HepG2 (cell line): ENCODE results near the gene PPM1G. TPM values are rescaled to one million over a fixed set of nuclear protein-coding genes. Genes with fewer than 3 reads are reported as not detected.

ENCODE experiments used
- GPBP1L1 ChIP-seq: sonication (generic); formaldehyde crosslinking; IDR thresholded peaks from 2 replicates; pipeline ENCODE4 v1.5.0; 2020; ENCODE audit warnings: mild to moderate bottlenecking, missing genetic modification reagents
- GTF3A ChIP-seq: sonication (generic); formaldehyde crosslinking; conservative IDR thresholded peaks from 2 replicates; pipeline ENCODE4 v1.4.0; 2020; ENCODE audit warnings: mild to moderate bottlenecking, missing genetic modification reagents
- KMT2A ChIP-seq: sonication (generic); formaldehyde crosslinking; IDR thresholded peaks from 2 replicates; pipeline ENCODE4 v1.4.0; 2020; ENCODE audit warnings: missing genetic modification reagents
- PHF20 ChIP-seq: sonication (generic); formaldehyde crosslinking; IDR thresholded peaks from 2 replicates; pipeline ENCODE4 v1.5.0; 2020; ENCODE audit warnings: mild to moderate bottlenecking, missing genetic modification reagents
- PHF21A ChIP-seq: sonication (generic); formaldehyde crosslinking; IDR thresholded peaks from 2 replicates; pipeline ENCODE4 v1.5.0; 2020; ENCODE audit warnings: mild to moderate bottlenecking, missing genetic modification reagents
- PTBP1 ChIP-seq: fragments of 200-400 bp; formaldehyde crosslinking; IDR thresholded peaks from 2 replicates; pipeline ENCODE4 v1.6.1; 2018; ENCODE audit warnings: low read length, low read depth; ENCODE audit not compliant: poor library complexity, severe bottlenecking
- RORA ChIP-seq: sonication (generic); formaldehyde crosslinking; IDR thresholded peaks from 2 replicates; pipeline ENCODE4 v1.5.0; 2020; ENCODE audit warnings: mild to moderate bottlenecking, missing genetic modification reagents, moderate library complexity
- SIN3A ChIP-seq: IDR thresholded peaks from 2 replicates; pipeline ENCODE4 v1.6.1; 2011; ENCODE audit warnings: low read depth, mild to moderate bottlenecking, control low read depth, low read length, borderline replicate concordance
- SRSF1 ChIP-seq: fragments of 200-400 bp; formaldehyde crosslinking; optimal IDR thresholded peaks from 2 replicates; pipeline ENCODE3; 2017; ENCODE audit warnings: mild to moderate bottlenecking, low read depth, low read length, moderate library complexity
- ZBTB43 ChIP-seq: sonication (generic); formaldehyde crosslinking; conservative IDR thresholded peaks from 2 replicates; pipeline ENCODE4 v1.4.0; 2020; ENCODE audit warnings: missing genetic modification reagents
- ZNF557 ChIP-seq: sonication (generic); formaldehyde crosslinking; IDR thresholded peaks from 2 replicates; pipeline ENCODE4 v1.4.0; 2020; ENCODE audit warnings: missing genetic modification reagents
- ZNF672 ChIP-seq: sonication (generic); formaldehyde crosslinking; IDR thresholded peaks from 2 replicates; pipeline ENCODE4 v1.8.1; 2022; ENCODE audit warnings: missing genetic modification reagents
- ZNF703 ChIP-seq: sonication (generic); formaldehyde crosslinking; IDR thresholded peaks from 2 replicates; pipeline ENCODE4 v1.5.1; 2020; ENCODE audit warnings: missing genetic modification reagents, mild to moderate bottlenecking, moderate library complexity, borderline replicate concordance
- ZNF768 ChIP-seq: sonication (generic); formaldehyde crosslinking; IDR thresholded peaks from 2 replicates; pipeline ENCODE4 v1.4.0; 2020; ENCODE audit warnings: missing genetic modification reagents
- polyA plus RNA-seq, 8 experiments: library from polyadenylated mRNA; depleted of rRNA in 3 of 8; stranded (reverse) in 7 of 8; unstranded in 1 of 8; fragments of >200 nt; fragmentation: Illumina TruSeq in 4 of 8; extraction: Trizol in 4 of 8; gene quantifications; 2 replicates each; pipeline versions ENCODE4 v1.2.1 to v1.2.3, GENCODE V29; 2011 to 2016; ENCODE audit warnings: low read depth in 4 of 8, missing spikeins in 1 of 8, mixed read lengths in 1 of 8; ENCODE audit not compliant: insufficient read depth in 1 of 8
- total RNA-seq, 5 experiments: library from RNA; depleted of rRNA; stranded (reverse); fragments of >200 nt; fragmentation: Illumina TruSeq; extraction: Trizol; gene quantifications; 2 replicates each; pipeline ENCODE4 v1.2.3, GENCODE V29; 2016; ENCODE audit warnings: low read depth in 1 of 5
- TF ChIP-seq, protein P1 (sequence below): sonication (generic); formaldehyde crosslinking; IDR thresholded peaks from 2 replicates; pipeline ENCODE4 v1.4.0; 2020; ENCODE audit warnings: missing genetic modification reagents
- TF ChIP-seq, protein P2 (sequence below): sonication (generic); formaldehyde crosslinking; IDR thresholded peaks from 2 replicates; pipeline ENCODE4 v1.8.1; 2023; ENCODE audit warnings: mild to moderate bottlenecking, inconsistent platforms, moderate library complexity, missing genetic modification reagents, borderline replicate concordance
- TF ChIP-seq, protein P3 (sequence below): sonication (generic); formaldehyde crosslinking; IDR thresholded peaks from 2 replicates; pipeline ENCODE4 v1.4.0; 2020; ENCODE audit warnings: missing genetic modification reagents, borderline replicate concordance

Gene PPM1G
- total and polyA plus RNA-seq, 2 of the 13 experiments (the other 11 are each of a cell fraction or from before 2014, with no cell fraction given), result 58.2 to 213 TPM

GRCh38 chr2:27370026-27370815 is 39.2 kb downstream of the PPM1G start, which contains the start of the genes EIF2B4 and SNX17 (continued):
- TF ChIP-seq, protein P1, sequence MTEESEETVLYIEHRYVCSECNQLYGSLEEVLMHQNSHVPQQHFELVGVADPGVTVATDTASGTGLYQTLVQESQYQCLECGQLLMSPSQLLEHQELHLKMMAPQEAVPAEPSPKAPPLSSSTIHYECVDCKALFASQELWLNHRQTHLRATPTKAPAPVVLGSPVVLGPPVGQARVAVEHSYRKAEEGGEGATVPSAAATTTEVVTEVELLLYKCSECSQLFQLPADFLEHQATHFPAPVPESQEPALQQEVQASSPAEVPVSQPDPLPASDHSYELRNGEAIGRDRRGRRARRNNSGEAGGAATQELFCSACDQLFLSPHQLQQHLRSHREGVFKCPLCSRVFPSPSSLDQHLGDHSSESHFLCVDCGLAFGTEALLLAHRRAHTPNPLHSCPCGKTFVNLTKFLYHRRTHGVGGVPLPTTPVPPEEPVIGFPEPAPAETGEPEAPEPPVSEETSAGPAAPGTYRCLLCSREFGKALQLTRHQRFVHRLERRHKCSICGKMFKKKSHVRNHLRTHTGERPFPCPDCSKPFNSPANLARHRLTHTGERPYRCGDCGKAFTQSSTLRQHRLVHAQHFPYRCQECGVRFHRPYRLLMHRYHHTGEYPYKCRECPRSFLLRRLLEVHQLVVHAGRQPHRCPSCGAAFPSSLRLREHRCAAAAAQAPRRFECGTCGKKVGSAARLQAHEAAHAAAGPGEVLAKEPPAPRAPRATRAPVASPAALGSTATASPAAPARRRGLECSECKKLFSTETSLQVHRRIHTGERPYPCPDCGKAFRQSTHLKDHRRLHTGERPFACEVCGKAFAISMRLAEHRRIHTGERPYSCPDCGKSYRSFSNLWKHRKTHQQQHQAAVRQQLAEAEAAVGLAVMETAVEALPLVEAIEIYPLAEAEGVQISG (CRISPR knock-in tag), result peak; percentile 99
- TF ChIP-seq ZNF672 (CRISPR knock-in tag) (peak; percentile 67; the same call in 1 of the 2 replicates), SIN3A (peak; percentile 84), PHF20 (peak; percentile 84), GTF3A (CRISPR knock-in tag) (peak; percentile 98), PTBP1 (peak; percentile 50), RORA (CRISPR knock-in tag) (no peak), ZNF703 (CRISPR knock-in tag) (peak; percentile 68), KMT2A (peak; percentile 93), ZNF557 (peak; percentile 81), PHF21A (CRISPR knock-in tag) (peak; percentile 93), ZNF768 (peak; percentile 76), GPBP1L1 (CRISPR knock-in tag) (no peak), ZBTB43 (CRISPR knock-in tag) (peak; percentile 53), SRSF1 (peak; percentile 90)
- TF ChIP-seq, protein P2, sequence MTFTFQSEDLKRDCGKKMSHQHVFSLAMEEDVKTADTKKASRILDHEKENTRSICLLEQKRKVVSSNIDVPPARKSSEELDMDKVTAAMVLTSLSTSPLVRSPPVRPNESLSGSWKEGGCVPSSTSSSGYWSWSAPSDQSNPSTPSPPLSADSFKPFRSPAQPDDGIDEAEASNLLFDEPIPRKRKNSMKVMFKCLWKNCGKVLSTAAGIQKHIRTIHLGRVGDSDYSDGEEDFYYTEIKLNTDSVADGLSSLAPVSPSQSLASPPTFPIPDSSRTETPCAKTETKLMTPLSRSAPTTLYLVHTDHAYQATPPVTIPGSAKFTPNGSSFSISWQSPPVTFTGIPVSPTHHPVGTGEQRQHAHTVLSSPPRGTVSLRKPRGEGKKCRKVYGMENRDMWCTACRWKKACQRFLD (CRISPR knock-in tag), result peak; percentile 73; the same call in 1 of the 2 replicates
- TF ChIP-seq, protein P3, sequence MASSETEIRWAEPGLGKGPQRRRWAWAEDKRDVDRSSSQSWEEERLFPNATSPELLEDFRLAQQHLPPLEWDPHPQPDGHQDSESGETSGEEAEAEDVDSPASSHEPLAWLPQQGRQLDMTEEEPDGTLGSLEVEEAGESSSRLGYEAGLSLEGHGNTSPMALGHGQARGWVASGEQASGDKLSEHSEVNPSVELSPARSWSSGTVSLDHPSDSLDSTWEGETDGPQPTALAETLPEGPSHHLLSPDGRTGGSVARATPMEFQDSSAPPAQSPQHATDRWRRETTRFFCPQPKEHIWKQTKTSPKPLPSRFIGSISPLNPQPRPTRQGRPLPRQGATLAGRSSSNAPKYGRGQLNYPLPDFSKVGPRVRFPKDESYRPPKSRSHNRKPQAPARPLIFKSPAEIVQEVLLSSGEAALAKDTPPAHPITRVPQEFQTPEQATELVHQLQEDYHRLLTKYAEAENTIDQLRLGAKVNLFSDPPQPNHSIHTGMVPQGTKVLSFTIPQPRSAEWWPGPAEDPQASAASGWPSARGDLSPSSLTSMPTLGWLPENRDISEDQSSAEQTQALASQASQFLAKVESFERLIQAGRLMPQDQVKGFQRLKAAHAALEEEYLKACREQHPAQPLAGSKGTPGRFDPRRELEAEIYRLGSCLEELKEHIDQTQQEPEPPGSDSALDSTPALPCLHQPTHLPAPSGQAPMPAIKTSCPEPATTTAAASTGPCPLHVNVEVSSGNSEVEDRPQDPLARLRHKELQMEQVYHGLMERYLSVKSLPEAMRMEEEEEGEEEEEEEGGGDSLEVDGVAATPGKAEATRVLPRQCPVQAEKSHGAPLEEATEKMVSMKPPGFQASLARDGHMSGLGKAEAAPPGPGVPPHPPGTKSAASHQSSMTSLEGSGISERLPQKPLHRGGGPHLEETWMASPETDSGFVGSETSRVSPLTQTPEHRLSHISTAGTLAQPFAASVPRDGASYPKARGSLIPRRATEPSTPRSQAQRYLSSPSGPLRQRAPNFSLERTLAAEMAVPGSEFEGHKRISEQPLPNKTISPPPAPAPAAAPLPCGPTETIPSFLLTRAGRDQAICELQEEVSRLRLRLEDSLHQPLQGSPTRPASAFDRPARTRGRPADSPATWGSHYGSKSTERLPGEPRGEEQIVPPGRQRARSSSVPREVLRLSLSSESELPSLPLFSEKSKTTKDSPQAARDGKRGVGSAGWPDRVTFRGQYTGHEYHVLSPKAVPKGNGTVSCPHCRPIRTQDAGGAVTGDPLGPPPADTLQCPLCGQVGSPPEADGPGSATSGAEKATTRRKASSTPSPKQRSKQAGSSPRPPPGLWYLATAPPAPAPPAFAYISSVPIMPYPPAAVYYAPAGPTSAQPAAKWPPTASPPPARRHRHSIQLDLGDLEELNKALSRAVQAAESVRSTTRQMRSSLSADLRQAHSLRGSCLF (CRISPR knock-in tag), result peak; percentile 74; the same call in 1 of the 2 replicates
